DOHH2 (cell line): ENCODE results near the gene SMAD3.
A peak's percentile ranks its signal among the peaks of the same experiment; 100 is the strongest.

Source experiments
- H3F3A ChIP-seq: fragments of 200-600 bp; sonication (generic), shearing (Covaris generic); 2 replicates; pipeline ENCODE4 v1.6.0; 2016; ENCODE audit warnings: antibody characterized with exemption, mild to moderate bottlenecking; ENCODE audit not compliant: control insufficient read depth, insufficient read depth
- H3K27ac ChIP-seq: fragments of 200-600 bp; sonication (generic); 2 replicates; pipeline ENCODE4 v1.5.1; 2014; ENCODE audit warnings: low read depth, mild to moderate bottlenecking, low read length, moderate library complexity
- H3K27me3 ChIP-seq: fragments of 200-600 bp; sonication (generic); 2 replicates; pipeline ENCODE4 v1.6.1; 2014; ENCODE audit warnings: mild to moderate bottlenecking, low read length, mixed read lengths; ENCODE audit not compliant: control insufficient read depth
- H3K36me3 ChIP-seq: fragments of 200-600 bp; sonication (generic); 2 replicates; pipeline ENCODE4 v1.6.1; 2014; ENCODE audit warnings: mild to moderate bottlenecking, low read length, moderate library complexity, mixed read lengths; ENCODE audit not compliant: control insufficient read depth
- H3K4me1 ChIP-seq: fragments of 200-600 bp; sonication (generic); 2 replicates; pipeline ENCODE4 v1.6.1; 2014; ENCODE audit warnings: mild to moderate bottlenecking, low read length, mixed read lengths; ENCODE audit not compliant: control insufficient read depth
- H3K4me2 ChIP-seq: fragments of 200-600 bp; sonication (generic); 2 replicates; pipeline ENCODE4 v1.6.0; 2014; ENCODE audit warnings: mild to moderate bottlenecking, low read length, moderate library complexity
- H3K4me3 ChIP-seq: fragments of 200-600 bp; sonication (generic); 2 replicates; pipeline ENCODE4 v1.5.1; 2014; ENCODE audit warnings: mild to moderate bottlenecking, low read length, mixed read lengths
- H3K79me2 ChIP-seq: fragments of 200-600 bp; sonication (generic); 2 replicates; pipeline ENCODE4 v1.6.1; 2014; ENCODE audit warnings: mild to moderate bottlenecking, low read length, mixed read lengths; ENCODE audit not compliant: control insufficient read depth
- H3K9me2 ChIP-seq: fragments of 200-600 bp; sonication (generic); replicated peaks from 2 replicates; pipeline ENCODE4 v1.6.1; 2014; ENCODE audit warnings: mild to moderate bottlenecking, low read length, mixed read lengths; ENCODE audit not compliant: control insufficient read depth
- H3K9me3 ChIP-seq: fragments of 200-600 bp; sonication (generic); 2 replicates; pipeline ENCODE4 v1.6.1; 2014; ENCODE audit warnings: antibody characterized with exemption, low read length, mixed read lengths; ENCODE audit not compliant: control insufficient read depth, insufficient read depth
- H4K20me1 ChIP-seq: fragments of 200-600 bp; sonication (generic); 2 replicates; pipeline ENCODE4 v1.6.0; 2014; ENCODE audit warnings: low read depth, mild to moderate bottlenecking, antibody characterized with exemption, low read length, moderate library complexity; ENCODE audit not compliant: control insufficient read depth, insufficient read depth
- CTCF ChIP-seq: fragments of 200-600 bp; sonication (generic); IDR thresholded peaks from one replicate; pipeline ENCODE4 v1.5.1; 2014; ENCODE audit warnings: antibody characterized with exemption, mild to moderate bottlenecking, low read depth, low read length; ENCODE audit not compliant: poor library complexity, severe bottlenecking
- EZH2phosphoT487 ChIP-seq: fragments of 200-600 bp; sonication (generic); IDR thresholded peaks from 2 replicates; pipeline ENCODE4 v1.6.1; 2017; ENCODE audit warnings: borderline replicate concordance, mild to moderate bottlenecking, antibody characterized with exemption, low read length, moderate library complexity, mixed read lengths

The SMAD3 gene

GRCh38 chr15:67094001-67094826 is 28.8 kb downstream of the SMAD3 start:
- Histone ChIP-seq H3K4me1 (peaks cover 79% of the 10 kb centered on the region), H3K9me3 (no peaks in the 10 kb centered on the region), H4K20me1 (no peaks in the 10 kb centered on the region; the same call in 1 of the 2 replicates), H3K9me2 (no peaks in the 10 kb centered on the region), H3K4me3 (no peak overlapping the region), H3K27me3 (no peaks in the 10 kb centered on the region), H3K36me3 (peaks cover 12% of the 10 kb centered on the region), H3K4me2 (peak overlapping the region; percentile 86), H3K27ac (no peak overlapping the region), H3K79me2 (peaks cover 63% of the 10 kb centered on the region), H3F3A (0 out of 2 replicates have a peak, but pooled peaks cover 2% of the 10 kb centered on the region)
- TF ChIP-seq EZH2phosphoT487 (no peak), CTCF (no peak)

- Histone ChIP-seq H4K20me1 (no peaks in the 10 kb centered on the region; the same call in 1 of the 2 replicates), H3F3A (0 out of 2 replicates have a peak, but pooled peaks cover 2% of the 10 kb centered on the region), H3K79me2 (peaks cover 66% of the 10 kb centered on the region), H3K4me3 (no peak overlapping the region), H3K9me2 (no peaks in the 10 kb centered on the region), H3K27ac (no peak overlapping the region), H3K4me2 (no peak overlapping the region), H3K4me1 (peaks cover 89% of the 10 kb centered on the region), H3K36me3 (peaks cover 13% of the 10 kb centered on the region), H3K27me3 (no peaks in the 10 kb centered on the region), H3K9me3 (no peaks in the 10 kb centered on the region)
- TF ChIP-seq EZH2phosphoT487 (no peak), CTCF (no peak)
Observed at GRCh38 chr15:67095912-67096311, 30.5 kb downstream of the SMAD3 start.

- no peaks in the 10 kb centered on the region for H3K9me3 ChIP-seq
- no peak overlapping the region for H3K27ac ChIP-seq
- H3K4me3 ChIP-seq = no peak overlapping the region
- peaks cover 14% of the 10 kb centered on the region for H3K36me3 ChIP-seq
- 0 out of 2 replicates have a peak, but pooled peaks cover 2% of the 10 kb centered on the region for H3F3A ChIP-seq
- H3K4me1 ChIP-seq = peaks cover 89% of the 10 kb centered on the region
- H3K79me2 ChIP-seq = peaks cover 64% of the 10 kb centered on the region
- TF ChIP-seq CTCF (no peak), EZH2phosphoT487 (no peak)
- H3K27me3 ChIP-seq = no peaks in the 10 kb centered on the region
- no peak overlapping the region; the same call in 1 of the 2 replicates for H3K4me2 ChIP-seq
- no peaks in the 10 kb centered on the region for H3K9me2 ChIP-seq
- H4K20me1 ChIP-seq = no peaks in the 10 kb centered on the region; the same call in 1 of the 2 replicates
Observed at GRCh38 chr15:67096546-67097294, 31.3 kb downstream of the SMAD3 start.
